Measurements from ENCODE around the gene CRYBB1. TPM values are rescaled to one million over a fixed set of nuclear protein-coding genes. Genes with fewer than 3 reads are reported as not detected.
"Not testable (repeated sequence)": the region's sequence is repeated elsewhere in the genome, so short reads cannot be mapped to it uniquely, and the experiment has no call there.

CRYBB1 gene
- total RNA-seq, 2 experiments from 2014 or later: not detected

DNA sequence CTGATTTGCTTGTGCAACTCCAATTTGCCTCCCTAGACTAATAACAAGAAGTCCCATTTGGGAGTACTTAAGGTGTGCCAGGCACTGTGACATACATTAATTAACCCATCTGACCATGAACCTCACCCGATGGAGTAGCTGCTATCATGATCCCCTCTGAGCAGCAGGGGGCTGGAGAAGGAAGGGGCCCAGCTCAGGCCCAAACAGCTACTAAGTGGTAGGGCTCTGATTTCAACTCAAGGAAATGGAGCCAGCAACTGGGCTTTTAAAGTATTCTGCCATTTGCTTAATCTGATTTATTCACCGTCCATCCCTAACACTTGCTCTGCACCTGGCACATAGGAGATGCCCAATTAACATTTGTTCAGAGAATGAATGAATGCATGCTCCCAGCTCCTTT, 1.2 kb downstream of the CRYBB1 start:
- H3K36me3 Mint-ChIP-seq (ENCODE audit: low read depth): no peaks in the 10 kb centered on the region
- H3K4me3 Mint-ChIP-seq: no peak overlapping the region
- DNase-seq: no peak
- TF ChIP-seq, protein P1, sequence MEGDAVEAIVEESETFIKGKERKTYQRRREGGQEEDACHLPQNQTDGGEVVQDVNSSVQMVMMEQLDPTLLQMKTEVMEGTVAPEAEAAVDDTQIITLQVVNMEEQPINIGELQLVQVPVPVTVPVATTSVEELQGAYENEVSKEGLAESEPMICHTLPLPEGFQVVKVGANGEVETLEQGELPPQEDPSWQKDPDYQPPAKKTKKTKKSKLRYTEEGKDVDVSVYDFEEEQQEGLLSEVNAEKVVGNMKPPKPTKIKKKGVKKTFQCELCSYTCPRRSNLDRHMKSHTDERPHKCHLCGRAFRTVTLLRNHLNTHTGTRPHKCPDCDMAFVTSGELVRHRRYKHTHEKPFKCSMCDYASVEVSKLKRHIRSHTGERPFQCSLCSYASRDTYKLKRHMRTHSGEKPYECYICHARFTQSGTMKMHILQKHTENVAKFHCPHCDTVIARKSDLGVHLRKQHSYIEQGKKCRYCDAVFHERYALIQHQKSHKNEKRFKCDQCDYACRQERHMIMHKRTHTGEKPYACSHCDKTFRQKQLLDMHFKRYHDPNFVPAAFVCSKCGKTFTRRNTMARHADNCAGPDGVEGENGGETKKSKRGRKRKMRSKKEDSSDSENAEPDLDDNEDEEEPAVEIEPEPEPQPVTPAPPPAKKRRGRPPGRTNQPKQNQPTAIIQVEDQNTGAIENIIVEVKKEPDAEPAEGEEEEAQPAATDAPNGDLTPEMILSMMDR (IDR thresholded peaks at IDR 0.05): no peak
- no peaks in the 10 kb centered on the region for H3K27me3 Mint-ChIP-seq
- POLR2A ChIA-PET: interaction anchor here (0.7 to 1.2 kb wide), 2 partner anchors 23 to 26 kb away, joined by 3 read pairs; no protein-coding TSS in a partner anchor
- no peak overlapping the region for H3K27ac Mint-ChIP-seq
- CTCF ChIA-PET: interaction anchor here (0.6 kb wide), 1 partner anchor 48 kb away, joined by 3 read pairs; no protein-coding TSS in a partner anchor
- no peaks in the 10 kb centered on the region for H3K9me3 Mint-ChIP-seq
- intact Hi-C loops (cut with micrococcal nuclease): no loop called here
- ATAC-seq: no peak
- H3K4me1 Mint-ChIP-seq (ENCODE audit: low read depth): peaks cover 12% of the 10 kb centered on the region

DNA sequence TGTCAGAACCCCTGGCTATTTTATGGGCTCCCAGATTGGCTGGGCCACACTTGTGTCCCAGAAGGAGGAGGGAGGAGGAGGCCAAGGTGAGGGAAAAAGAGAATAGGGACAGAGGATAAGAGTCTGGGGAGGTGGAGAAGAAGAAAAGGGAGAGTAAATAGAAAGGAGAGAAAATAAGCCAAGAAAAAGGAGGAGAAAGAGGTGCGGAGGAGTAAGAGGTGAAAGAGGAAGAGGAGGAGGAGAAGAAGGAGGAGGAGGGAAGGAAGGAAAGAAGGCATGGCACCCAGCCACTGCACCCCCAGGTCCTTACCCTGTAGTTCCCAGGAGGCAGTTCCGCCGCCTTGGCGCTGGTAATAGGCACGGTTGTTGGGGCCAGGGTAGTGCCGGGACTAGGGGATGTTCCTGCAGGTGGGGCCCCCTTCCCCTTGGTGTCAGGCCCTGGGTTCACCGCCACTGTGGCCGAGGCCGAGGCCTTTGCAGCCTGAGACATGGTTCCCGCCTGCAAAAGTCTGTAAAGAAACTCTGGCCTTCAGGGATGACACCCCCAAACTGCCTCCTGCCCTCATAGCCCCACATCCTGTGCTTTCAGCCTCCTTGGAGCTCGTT, 1.9 kb downstream of the CRYBB1 start:
- DNase-seq (no peak), ATAC-seq (no peak)
- H3K36me3 Mint-ChIP-seq (ENCODE audit: low read depth): no peaks in the 10 kb centered on the region
- intact Hi-C loops (cut with micrococcal nuclease): no loop called here
- TF ChIP-seq, protein P1 (IDR thresholded peaks at IDR 0.05): no peak
- H3K27ac Mint-ChIP-seq: no peak overlapping the region
- ChIA-PET CTCF (interaction anchor here (0.6 to 1.6 kb wide), 2 partner anchors 26 to 49 kb away, joined by 3 to 5 read pairs; no protein-coding TSS in a partner anchor), POLR2A (interaction anchor here (0.7 to 1.2 kb wide), 2 partner anchors 22 to 26 kb away, joined by 3 read pairs; no protein-coding TSS in a partner anchor)
- H3K9me3 Mint-ChIP-seq: no peaks in the 10 kb centered on the region
- peaks cover 12% of the 10 kb centered on the region for H3K4me1 Mint-ChIP-seq (ENCODE audit: low read depth)
- no peak overlapping the region for H3K4me3 Mint-ChIP-seq
- no peaks in the 10 kb centered on the region for H3K27me3 Mint-ChIP-seq

DNA sequence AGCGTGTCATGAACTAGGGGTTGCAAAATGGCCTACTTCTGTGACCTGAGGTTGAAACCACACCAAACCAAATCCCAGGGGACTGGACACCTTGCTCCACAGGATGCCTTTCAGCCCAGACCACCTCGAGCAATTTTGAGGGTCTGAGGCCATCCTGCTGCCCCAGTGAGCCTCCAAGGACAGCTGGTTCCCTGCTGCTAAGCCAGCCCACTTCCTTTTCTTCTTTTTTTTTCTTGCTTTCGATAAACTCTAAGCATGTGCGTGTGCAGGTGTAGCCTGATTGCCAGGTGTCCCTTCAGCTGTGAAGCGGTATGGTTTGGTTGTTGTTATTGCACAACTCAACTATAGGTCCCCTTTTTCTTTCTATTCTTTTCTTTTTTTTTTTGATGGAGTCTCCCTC, 2.7 kb downstream of the CRYBB1 start:
- TF ChIP-seq, protein P1 (IDR thresholded peaks at IDR 0.05): no peak
- H3K9me3 Mint-ChIP-seq: no peaks in the 10 kb centered on the region
- intact Hi-C loops (cut with micrococcal nuclease): no loop called here
- no peak overlapping the region for H3K27ac Mint-ChIP-seq
- POLR2A ChIA-PET: no interaction called here
- DNase-seq: no peak
- CTCF ChIA-PET: interaction anchor here (1.6 kb wide), 1 partner anchor 27 kb away, joined by 5 read pairs; no protein-coding TSS in a partner anchor
- no peak for ATAC-seq
- no peak overlapping the region for H3K4me3 Mint-ChIP-seq
- no peaks in the 10 kb centered on the region for H3K36me3 Mint-ChIP-seq (ENCODE audit: low read depth)
- H3K27me3 Mint-ChIP-seq: no peaks in the 10 kb centered on the region
- peaks cover 19% of the 10 kb centered on the region for H3K4me1 Mint-ChIP-seq (ENCODE audit: low read depth)

DNA sequence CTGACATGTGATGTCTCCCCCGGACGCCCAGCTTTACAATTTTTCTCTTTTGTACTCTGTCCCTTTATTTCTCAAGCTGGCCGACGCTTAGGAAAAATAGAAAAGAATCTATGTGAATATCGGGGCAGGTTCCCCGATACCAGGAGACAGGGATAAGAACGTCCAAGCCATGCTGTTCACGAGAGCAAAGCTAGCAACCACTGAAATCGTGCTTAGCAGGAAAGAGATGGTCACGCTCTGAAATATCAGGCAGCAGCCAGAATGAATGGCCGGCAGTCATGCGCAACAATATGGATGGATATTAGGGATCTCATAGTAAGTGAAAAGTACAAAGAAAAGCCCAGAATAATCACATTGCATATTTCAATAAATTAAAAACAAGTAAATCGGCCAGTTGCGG, 3.5 kb downstream of the CRYBB1 start:
- Mint-ChIP-seq H3K27ac (no peak overlapping the region), H3K4me1 (ENCODE audit: low read depth) (peaks cover 27% of the 10 kb centered on the region), H3K36me3 (ENCODE audit: low read depth) (no peaks in the 10 kb centered on the region), H3K4me3 (no peak overlapping the region), H3K27me3 (no peaks in the 10 kb centered on the region), H3K9me3 (no peaks in the 10 kb centered on the region)
- ATAC-seq (no peak), DNase-seq (no peak)
- POLR2A ChIA-PET: no interaction called here
- intact Hi-C loops (cut with micrococcal nuclease): no loop called here
- TF ChIP-seq, protein P1 (IDR thresholded peaks at IDR 0.05): no peak
- CTCF ChIA-PET: no interaction called here

DNA sequence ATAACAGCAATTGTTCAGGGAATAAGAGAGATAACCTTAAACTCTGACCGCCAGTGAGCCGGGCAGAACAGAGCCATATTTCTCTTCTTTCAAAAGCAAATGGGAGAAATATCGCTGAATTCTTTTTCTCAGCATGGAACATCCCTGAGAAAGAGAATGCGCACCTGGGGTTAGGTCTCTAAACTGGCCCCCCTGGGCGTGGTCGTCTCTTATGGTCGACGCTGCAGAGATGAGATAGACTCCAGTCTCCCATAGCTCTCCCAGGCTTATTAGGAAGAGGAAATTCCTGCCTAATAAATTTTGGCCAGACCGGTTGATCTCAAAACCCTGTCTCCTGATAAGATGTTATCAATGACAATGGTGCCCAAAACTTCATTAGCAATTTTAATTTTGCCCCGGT, 4.1 kb downstream of the CRYBB1 start:
- H3K9me3 Mint-ChIP-seq; CTCF ChIA-PET; DNase-seq; ATAC-seq; intact Hi-C loops (cut with micrococcal nuclease); H3K4me3 Mint-ChIP-seq; H3K27me3 Mint-ChIP-seq; H3K27ac Mint-ChIP-seq; H3K36me3 Mint-ChIP-seq (ENCODE audit: low read depth); POLR2A ChIA-PET: not testable (repeated sequence)
- peaks cover 29% of the 10 kb centered on the region for H3K4me1 Mint-ChIP-seq (ENCODE audit: low read depth)

Measured in activated CD8-positive, alpha-beta T cell treated with anti-CD3 and anti-CD28 coated beads for 36 hours (primary cell).